GM21737 (cell line): Measurements from ENCODE around the gene KIF18B.

Experiments used
- ATAC-seq: cut with Tn5 transposase; IDR thresholded peaks from one replicate; pipeline ENCODE4 v1.9.1; 2021; ENCODE audit warnings: mild to moderate bottlenecking, moderate library complexity; ENCODE audit not compliant: unreplicated experiment

The KIF18B gene

GRCh38 chr17:44907729-44908470 lies 39.7 kb downstream of the KIF18B start:
- no peak for ATAC-seq

- no peak for ATAC-seq
Observed at GRCh38 chr17:44906763-44907728, 40.5 kb downstream of the KIF18B start.

GRCh38 chr17:44906010-44906646 lies 41.4 kb downstream of the KIF18B start:
- ATAC-seq = no peak

- no peak for ATAC-seq
Observed at GRCh38 chr17:44905006-44906000, 42.3 kb downstream of the KIF18B start.

- no peak for ATAC-seq
Observed at GRCh38 chr17:44904001-44904984, 43.3 kb downstream of the KIF18B start.

GRCh38 chr17:44903012-44903685 lies 44.4 kb downstream of the KIF18B start:
- no peak for ATAC-seq

GRCh38 chr17:44902135-44902760 lies 45.3 kb downstream of the KIF18B start:
- ATAC-seq = no peak

GRCh38 chr17:44901411-44901921 lies 46.1 kb downstream of the KIF18B start:
- ATAC-seq = no peak

- no peak for ATAC-seq
Observed at GRCh38 chr17:44900894-44901293, 46.7 kb downstream of the KIF18B start.

GRCh38 chr17:44899074-44899782 lies 48.3 kb downstream of the KIF18B start, which contains the start of gene EFTUD2:
EFTUD2 (minus strand) TSS chr17:44899445; CDS start chr17:44894521, 4,924 bp downstream.
- peak; percentile 69 for ATAC-seq

- no peak for ATAC-seq
Observed at GRCh38 chr17:44898768-44899073, 48.9 kb downstream of the KIF18B start.

GRCh38 chr17:44894642-44895041 lies 52.9 kb downstream of the KIF18B start:
- ATAC-seq = no peak

- no peak for ATAC-seq
Observed at GRCh38 chr17:44892250-44892649, 55.3 kb downstream of the KIF18B start.

GRCh38 chr17:44889003-44889402 lies 58.6 kb downstream of the KIF18B start:
- no peak for ATAC-seq

GRCh38 chr17:44887971-44888954 lies 59.3 kb downstream of the KIF18B start:
- no peak for ATAC-seq

GRCh38 chr17:44887016-44887415 lies 60.6 kb downstream of the KIF18B start:
- ATAC-seq = no peak
